ENCODE results near the gene NEMP1. TPM values are rescaled to one million over a fixed set of nuclear protein-coding genes. Genes with fewer than 3 reads are reported as not detected.

The NEMP1 gene
- total RNA-seq, 2 donors from 2014 or later: 2.3 to 5.2 TPM

DNA sequence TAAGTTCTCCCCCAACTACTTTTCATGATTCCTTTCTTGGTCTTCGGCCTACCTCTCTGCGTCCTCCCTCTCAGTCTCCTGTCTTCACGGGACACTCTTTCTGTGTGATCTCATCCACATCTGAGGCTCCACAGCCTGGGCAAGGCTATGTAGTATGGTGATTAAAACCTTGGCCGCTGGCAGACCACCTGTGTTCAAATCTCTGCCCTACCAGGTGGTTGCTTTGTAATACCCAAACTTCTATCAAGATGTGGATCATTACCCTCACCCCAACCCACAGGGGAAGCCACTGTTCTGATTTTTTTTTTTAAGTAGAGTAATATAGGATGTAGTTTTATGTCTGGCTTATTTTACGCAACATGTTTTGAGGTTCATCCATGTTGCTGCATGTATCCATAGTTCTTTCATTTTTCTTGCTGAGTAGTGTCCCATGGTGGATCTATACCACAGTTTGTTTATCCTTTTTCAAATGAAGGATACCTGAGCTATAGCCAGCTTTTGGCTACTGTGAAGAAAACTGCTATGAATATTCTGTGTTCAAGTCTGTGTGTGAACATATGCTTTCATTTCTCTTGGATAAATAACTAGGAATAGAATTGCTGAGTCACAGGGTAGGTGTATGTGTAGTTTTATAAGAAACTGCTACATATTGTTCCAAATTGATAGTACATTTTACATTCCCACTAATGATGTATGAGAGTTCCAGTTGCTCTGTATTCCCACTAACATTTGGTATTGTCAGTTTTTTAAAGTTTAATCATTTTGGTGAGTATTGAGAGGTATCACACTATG lies 40.9 kb upstream of the NEMP1 start:
- Histone ChIP-seq H3K27me3 (no peaks in the 10 kb centered on the region), H3K27ac (no peak overlapping the region), H3K4me3 (no peak overlapping the region), H3K36me3 (replicated peaks in 1 of 2; ENCODE audit: insufficient read depth in 1 of 2, low read depth in 2 of 2) (no peaks in the 10 kb centered on the region), H3K4me1 (no peaks in the 10 kb centered on the region), H3K9me3 (no peaks in the 10 kb centered on the region)
- no peak for DNase-seq
- no peak for ATAC-seq
- 88 to 89% methylated on average over 5 of the region's 5 CpGs for WGBS, 2 donors
- TF ChIP-seq, protein P1, sequence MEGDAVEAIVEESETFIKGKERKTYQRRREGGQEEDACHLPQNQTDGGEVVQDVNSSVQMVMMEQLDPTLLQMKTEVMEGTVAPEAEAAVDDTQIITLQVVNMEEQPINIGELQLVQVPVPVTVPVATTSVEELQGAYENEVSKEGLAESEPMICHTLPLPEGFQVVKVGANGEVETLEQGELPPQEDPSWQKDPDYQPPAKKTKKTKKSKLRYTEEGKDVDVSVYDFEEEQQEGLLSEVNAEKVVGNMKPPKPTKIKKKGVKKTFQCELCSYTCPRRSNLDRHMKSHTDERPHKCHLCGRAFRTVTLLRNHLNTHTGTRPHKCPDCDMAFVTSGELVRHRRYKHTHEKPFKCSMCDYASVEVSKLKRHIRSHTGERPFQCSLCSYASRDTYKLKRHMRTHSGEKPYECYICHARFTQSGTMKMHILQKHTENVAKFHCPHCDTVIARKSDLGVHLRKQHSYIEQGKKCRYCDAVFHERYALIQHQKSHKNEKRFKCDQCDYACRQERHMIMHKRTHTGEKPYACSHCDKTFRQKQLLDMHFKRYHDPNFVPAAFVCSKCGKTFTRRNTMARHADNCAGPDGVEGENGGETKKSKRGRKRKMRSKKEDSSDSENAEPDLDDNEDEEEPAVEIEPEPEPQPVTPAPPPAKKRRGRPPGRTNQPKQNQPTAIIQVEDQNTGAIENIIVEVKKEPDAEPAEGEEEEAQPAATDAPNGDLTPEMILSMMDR (IDR thresholded peaks at IDR 0.05): no peak
- TF ChIP-seq POLR2A (IDR thresholded peaks at IDR 0.05): no peak
- intact Hi-C loops (cut with DNase I): loop anchor here (5.0 kb wide), 1 partner anchor 52 kb away; no protein-coding TSS in a partner anchor

DNA sequence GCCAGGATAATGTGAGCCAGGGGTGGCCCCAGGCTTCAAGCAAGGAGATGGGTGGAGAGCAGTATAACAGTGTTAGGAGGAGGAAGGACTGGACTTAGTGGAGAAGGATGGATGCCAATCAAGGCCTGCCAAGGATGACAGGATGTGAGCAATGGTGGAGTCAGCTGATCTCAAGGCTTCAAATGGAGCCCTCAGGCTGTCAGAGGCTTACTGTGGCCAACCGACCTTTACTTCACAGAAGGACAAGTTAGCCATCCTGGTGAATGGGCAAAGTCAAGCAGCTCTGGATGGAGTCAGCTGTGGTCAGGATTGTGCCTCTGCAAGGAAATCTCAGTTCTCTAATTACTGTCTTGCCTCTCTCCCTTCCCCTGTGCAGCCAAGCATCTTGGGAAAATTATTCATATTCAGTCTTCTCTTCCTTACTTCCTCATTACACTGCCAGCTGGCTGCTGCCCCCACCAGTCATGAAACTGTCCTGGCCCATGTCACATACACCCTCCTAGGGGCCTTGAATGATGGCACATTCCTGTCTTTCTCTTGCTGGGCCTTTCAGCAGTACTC lies 40.2 kb upstream of the NEMP1 start:
- H3K4me1 ChIP-seq: no peaks in the 10 kb centered on the region
- H3K4me3 ChIP-seq: no peak overlapping the region
- H3K27me3 ChIP-seq: no peaks in the 10 kb centered on the region
- TF ChIP-seq, protein P1 (IDR thresholded peaks at IDR 0.05): no peak
- no peak for TF ChIP-seq POLR2A (IDR thresholded peaks at IDR 0.05)
- ATAC-seq (peak; percentile 21), DNase-seq (peak in 1 of 4 donors; percentile 44)
- intact Hi-C loops (cut with DNase I): loop anchor here (5.0 kb wide), 1 partner anchor 51 kb away; no protein-coding TSS in a partner anchor
- no peak overlapping the region for H3K27ac ChIP-seq
- 75 to 100% methylated on average over 1 of the region's 1 CpG for WGBS, 2 donors
- H3K36me3 ChIP-seq (replicated peaks in 1 of 2; ENCODE audit: insufficient read depth in 1 of 2, low read depth in 2 of 2): no peaks in the 10 kb centered on the region
- H3K9me3 ChIP-seq: no peaks in the 10 kb centered on the region

DNA sequence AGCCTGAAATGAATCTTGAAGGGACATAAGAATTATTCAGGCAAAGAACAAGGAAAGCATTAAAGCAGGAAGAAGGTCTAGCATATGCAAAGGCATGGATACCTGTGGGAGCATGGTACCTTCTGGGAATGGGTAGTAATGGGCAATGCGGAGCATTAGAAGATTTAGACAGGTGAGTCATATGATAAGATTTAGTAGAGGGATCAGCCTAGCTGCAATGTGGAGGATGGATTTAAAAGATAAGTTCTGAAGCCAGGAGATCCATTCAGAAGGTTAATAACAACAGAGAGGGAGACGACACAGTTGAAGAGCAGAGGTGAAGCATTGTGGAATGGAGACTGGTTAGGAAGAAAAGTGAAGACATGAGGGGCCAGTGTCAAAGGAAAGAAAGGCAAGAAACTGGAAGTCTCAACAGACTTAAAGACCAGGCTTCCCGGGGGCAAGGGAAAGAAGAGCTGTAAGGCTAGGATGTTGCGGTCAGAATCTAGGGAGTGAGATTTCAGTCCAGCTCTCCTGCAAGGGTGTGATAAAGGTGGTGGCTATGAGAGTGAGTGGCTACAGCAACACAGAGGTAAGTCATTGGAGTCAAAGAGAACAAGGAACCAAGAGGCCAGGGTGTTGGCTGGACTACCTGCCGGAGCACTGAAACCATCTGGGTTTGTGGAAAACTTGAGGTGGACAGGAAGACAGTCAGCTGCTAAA lies 38.1 kb upstream of the NEMP1 start:
- H3K4me1 ChIP-seq: no peaks in the 10 kb centered on the region
- TF ChIP-seq POLR2A (IDR thresholded peaks at IDR 0.05): no peak
- TF ChIP-seq, protein P1 (IDR thresholded peaks at IDR 0.05): no peak
- no peak overlapping the region for H3K4me3 ChIP-seq
- no peak overlapping the region for H3K27ac ChIP-seq
- intact Hi-C loops (cut with DNase I): loop anchor here (5.0 kb wide), 1 partner anchor 49 kb away; no protein-coding TSS in a partner anchor
- no peaks in the 10 kb centered on the region for H3K36me3 ChIP-seq (replicated peaks in 1 of 2; ENCODE audit: insufficient read depth in 1 of 2, low read depth in 2 of 2)
- WGBS, 2 donors: 79 to 82% methylated on average over 5 of the region's 5 CpGs
- no peak for ATAC-seq
- H3K27me3 ChIP-seq: no peaks in the 10 kb centered on the region
- no peaks in the 10 kb centered on the region for H3K9me3 ChIP-seq
- no peak for DNase-seq

DNA sequence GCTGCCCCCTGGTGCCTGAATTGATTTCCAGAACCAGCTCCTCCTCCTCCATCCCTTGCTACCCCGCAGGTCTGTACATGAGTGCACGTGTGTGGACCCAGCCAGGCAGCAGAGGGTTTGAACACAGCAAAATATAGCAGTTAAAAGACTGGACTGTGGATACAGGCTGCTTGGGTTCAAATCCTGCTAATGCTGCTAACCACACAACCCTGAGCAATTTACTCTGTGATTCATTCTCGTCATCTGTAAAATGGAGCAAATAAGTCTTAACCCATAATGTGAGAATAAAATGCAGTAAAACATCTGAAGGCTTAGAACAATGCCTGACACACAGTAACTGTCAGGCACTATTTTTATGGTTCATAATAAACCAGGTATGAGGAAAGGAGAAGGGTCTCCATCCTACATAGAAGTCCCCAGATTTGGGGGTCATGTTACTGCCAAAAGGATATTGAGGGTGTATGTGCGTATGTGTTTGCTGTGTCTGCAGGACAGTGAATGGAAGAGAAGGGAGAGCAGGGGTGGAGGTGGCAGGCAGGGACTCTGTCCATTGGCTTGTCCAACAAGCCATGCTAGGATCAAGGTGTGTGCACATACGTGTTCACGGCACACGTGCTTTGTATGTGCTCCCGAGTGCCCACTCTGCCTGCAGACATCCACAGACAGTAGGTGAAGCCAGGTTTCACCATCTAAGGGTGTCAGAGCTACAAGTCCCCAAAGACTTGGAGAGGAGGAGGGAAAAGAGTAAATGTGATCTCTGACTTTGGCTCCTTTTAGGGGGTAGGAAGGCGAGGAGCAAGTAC lies 34.1 kb upstream of the NEMP1 start:
- intact Hi-C loops (cut with DNase I): no loop called here
- peak in 1 of 4 donors; percentile 86 for DNase-seq
- Histone ChIP-seq H3K4me3 (peak overlapping the region in 1 of 2 donors; percentile 14), H3K27me3 (no peaks in the 10 kb centered on the region), H3K36me3 (replicated peaks in 1 of 2; ENCODE audit: insufficient read depth in 1 of 2, low read depth in 2 of 2) (no peaks in the 10 kb centered on the region), H3K9me3 (no peaks in the 10 kb centered on the region), H3K27ac (peak overlapping the region; percentile 97 to 100 (median 98)), H3K4me1 (peaks cover 13% of the 10 kb centered on the region)
- ATAC-seq: no peak
- TF ChIP-seq POLR2A (IDR thresholded peaks at IDR 0.05): no peak
- TF ChIP-seq, protein P1 (IDR thresholded peaks at IDR 0.05): peak in 3 of 7 experiments; percentile 65 to 77 (median 67)
- WGBS, 2 donors: 41 to 47% methylated on average over 9 of the region's 9 CpGs
